GM19240 (cell line): ENCODE measurements around the gene PCED1A.

Experiments used
- DNase-seq: peaks from one replicate; pipeline ENCODE4 v3.0.0; 2011; ENCODE audit warnings: low spot score; ENCODE audit not compliant: insufficient read length

Gene PCED1A

DNA sequence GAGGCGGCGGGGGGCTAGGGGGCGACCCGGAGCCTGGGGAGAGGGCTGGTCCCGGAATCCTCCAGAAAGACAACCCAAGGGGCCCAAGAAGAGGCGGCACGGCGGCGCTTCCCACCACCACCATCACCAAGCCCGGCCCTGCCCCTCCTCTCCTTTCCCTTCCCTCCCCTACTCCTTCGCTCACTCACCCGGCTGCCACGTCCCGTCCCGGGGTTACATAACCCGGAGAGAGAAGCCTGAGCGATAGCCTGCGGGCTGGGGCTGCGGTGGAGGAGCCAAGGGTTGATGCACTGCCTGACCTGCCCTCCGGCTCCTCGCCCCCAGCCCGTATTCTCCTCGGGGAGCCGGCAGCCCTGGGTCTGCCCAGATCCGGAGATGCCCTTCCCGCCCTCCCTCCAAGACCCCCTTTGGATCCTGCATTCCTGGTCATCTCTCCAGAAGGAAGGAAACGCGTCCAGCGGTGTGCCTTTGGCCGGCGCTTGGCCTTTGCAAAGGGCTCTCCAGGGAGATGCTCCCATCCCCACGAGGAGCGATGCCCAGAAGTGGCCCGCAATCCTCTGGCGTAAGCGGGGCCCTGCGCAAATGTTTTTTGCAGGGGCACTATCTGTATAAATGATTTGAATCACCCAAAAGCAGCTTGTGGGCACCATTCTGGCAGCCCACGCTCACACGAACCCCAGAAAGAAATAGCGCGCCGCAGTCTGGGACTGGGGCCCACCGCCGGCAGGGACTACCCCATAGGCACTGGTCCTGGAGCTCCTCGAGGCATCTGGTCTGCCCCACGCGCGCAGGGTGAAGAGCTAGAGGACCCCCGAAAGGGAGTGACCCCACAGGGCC lies 35.4 kb downstream of the PCED1A start:
- DNase-seq: no peak

DNA sequence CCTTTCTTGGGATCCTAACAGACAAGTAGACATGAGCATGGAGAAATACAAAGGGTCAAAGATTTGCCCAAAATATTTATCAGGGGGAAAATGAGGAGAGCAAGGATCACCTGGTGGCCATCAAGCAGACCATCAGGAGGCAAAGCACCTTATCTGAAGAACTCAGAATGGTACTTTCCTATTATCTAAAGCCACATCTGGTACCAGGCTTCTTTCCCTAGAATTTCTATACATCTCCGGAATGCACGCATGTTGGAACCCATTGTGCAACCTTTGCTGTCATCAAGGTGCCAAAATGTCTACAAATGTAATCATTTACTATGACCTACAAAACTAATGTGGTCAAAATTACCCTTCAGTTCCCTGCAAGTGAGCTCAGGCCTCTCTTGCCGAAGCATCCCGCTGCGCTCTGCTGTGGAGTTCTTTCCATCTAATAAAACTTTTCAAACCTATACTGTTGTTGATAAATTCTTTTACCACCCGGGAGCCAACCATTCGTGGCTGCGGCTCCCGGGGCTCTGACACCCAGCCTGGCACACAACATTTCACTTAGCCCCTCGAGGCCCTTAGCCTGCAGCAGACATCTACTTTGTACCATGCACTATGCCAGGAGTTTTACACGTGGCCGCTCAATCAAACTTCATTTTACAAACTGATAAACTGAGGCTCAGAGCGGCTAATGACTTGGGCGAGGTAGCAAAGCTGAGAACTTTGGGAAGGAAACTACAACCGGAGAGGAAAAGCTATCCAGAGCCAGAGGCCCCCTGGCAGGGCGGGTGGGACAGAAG lies 36.2 kb downstream of the PCED1A start:
- DNase-seq: no peak

DNA sequence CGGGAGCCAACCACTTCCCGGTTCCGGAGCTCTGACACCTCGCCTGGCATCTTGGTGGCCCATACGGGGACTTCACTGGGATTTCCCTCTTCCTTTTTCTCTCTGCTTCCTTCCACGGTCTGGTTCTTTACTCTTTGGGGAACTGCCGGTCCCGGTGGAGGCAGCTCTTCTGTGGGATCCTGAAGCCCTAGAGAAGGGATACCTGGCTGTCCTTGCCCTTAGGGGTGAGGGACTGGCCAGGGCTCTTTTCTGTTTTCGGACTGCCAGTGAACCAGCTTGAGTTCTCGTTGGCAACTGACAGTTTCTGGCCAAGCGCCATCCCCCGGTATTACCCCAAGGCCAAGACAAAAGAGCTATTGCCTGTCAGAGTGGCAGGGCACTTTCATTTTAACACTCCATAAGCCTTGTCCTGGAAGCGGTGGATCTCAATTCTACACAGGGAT lies 39.1 kb downstream of the PCED1A start:
- DNase-seq: no peak

DNA sequence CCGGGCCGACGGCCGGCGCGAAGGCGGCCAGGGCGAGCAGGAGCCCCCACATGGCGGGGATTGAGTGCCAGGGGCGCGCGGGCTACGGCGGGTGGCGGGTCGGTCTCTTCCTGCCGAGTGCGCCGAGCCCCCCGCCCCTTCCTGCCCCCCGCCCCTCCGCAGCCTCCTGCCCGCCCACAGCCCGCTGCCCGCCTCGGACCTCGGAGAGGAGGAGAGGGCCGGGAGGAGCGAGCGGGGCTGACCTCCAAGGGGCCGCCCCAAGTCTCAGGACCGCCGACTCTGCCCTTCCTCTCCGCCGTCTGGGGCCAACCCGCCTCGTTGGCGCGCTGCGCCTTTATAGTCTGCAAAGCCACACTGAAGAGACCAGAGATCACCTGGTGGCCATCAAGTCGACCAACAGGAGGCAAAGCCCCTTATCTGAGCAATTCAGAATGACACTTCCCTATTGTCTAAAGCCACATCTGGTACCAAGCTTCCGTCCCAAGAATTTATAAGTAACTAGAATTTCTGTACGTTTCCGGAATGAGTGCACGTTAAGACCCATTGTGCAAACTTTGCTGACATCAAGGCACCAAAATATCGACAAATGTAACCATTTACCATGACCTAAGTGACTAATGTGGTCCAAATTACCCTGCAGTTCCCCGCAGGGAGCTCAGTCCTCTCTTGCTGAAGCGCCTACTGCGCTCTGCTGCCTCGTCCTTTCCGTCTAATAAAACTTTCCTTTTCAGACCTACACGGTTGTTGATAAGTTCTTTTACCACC lies 39.8 kb downstream of the PCED1A start, which contains the start of gene CPXM1:
Gene CPXM1, minus strand, starts transcription at position 107 of the 765 bp plus-strand sequence. Its CDS starts 55 bp downstream, at position 52.
- no peak for DNase-seq

DNA sequence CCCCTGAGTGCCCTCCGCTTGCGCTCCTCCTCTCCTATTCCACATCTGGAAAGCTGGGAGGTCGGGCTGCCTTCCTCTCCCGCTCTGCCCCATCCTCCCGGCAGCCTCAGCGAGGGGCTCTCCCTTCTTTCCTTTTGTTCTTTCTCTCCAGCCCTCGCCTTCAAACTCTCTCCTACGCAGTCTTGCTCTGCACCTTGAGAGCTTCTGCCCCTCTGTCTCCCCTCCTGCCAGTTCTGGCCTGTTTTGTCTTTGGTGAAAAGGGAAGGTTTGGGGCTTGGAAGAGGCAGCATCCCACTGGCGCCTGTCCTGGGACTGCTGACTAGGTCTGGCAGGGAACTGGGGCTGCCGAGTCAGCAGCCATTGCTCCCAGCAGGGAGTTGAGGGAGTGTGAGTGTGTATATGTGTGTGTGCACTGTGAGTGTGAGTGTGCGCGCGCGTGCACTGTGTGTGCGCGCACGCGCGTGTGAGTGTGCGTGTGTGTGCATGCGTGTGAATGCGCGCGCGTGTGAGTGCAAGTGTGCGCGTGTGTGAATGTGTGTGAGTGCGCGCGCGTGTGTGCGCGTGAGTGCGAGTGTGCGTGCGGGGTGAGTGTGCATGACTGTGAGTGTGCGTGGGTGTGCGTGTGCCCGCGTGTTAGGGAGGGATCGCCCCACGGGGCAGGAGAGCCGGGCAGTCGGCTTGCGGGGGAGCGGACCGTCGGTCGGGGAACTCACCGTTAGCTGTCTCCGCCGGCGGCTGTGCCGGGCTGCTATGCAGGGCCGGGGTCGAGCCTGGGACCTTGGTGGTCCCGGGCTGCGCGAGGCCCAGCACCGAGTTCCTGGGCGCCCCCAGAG lies 40.6 kb downstream of the PCED1A start:
- no peak for DNase-seq

DNA sequence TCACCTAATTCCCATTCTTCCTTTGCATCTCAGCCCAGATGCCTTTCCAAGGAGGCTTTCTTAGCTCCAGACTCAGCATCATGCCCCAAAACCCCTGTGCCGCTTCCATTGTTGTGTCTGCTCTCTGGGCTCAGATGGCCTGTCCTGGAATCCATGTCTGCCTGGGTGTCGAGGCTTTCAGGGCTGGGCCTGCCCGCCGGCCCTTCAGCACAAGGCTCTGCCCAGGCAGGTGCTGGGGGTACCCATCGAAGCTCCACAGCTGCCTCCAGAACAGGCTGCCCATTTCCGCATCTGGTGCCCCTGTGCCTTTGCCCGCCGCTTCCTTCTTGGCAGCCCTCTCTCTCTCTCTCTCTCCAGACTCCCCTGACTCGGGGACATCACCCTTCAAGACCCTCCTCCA lies 41.2 kb downstream of the PCED1A start:
- DNase-seq: no peak

DNA sequence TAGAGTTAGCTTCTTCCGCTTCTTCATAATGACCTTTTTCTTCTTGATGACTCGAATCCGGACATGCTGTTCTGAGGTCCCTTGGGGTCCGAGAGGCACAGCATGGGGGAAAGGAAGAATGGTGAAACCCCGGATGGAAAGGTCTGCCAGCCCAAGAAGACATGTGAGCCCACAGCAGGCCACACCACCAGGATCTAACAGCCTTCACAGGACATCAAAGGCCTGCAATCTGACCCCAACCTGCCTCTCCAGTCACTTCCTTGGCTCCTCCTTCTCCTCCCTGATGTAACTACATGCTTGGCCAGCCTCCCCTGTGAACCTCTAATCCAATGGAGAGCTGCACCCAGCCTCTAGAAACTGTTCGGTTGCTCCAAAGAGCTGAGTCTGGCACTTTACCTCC lies 41.6 kb downstream of the PCED1A start:
- no peak for DNase-seq

DNA sequence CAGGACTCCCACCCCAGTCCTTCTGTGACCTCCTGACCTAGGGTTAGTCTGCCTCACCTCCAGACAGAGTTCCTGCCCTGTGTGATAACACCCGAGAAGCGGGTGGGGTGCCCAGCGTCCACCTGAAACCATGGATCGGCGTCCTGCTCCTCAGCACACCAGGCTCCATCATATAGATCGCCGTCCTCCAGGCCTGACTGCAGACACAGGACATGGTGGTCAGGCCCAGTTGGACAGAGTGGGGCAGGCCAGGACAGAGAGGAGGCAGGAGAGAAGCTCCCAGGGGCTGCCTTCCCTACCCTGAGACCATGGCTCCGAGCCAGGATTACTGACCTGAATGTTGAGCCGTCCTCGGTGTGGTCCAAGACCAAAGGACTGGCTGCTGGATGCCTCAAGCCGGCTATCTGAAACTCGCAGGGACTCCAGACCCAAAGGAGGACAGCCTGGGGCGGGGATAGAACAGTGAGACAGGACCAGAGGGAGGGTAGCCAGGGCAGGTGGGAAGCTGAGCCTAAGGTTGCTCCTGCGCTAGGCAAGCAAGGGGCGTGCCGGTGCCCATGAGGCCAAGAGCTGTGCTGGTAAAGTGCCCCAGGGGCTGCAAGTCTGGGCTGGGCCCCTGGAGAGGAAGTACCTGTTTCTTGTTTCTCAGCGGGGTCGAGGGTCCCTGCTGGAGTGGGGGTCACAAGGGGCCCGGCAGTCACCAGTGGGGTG lies 42.2 kb downstream of the PCED1A start:
- no peak for DNase-seq

DNA sequence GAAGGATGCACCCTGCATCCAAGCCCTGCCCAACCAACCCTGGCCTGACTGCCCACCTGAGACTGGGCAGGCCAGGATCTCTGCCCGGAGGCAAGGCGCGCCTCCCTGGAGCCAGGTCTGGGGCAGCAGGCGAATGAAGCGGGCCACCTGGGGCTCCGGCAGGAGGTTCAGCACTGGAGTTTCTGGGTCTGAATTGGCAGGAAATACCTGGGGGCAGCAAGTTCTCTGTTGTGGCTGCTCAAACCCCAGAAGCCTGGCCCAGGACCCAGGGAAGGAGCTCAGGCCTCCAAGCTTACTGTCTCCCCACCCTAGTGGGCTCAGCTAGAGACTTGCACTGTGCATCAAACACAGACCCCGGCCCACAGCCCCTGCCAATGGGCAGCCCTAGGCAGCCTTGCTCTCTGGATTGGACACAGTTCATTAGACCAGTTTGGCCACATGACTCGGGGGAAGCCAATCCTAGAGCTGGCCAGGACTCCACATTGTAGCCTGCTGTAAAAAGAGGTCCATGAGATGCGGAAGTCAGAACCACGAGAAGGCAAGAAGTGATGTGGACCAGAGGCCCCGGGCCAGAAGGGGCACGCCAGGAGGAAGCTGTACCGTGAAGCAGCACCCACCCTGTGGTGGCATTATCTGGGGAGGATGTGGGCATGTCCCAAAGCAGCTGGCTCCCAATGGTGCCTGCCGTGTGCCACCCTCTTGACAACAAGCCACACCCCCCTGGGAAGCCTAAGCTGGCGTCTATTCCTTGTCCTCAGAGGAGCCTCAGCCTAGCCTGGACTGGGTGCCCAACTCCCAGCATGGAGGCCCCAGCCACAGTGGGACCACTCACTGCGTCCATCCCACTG lies 43.1 kb downstream of the PCED1A start:
- DNase-seq: no peak

DNA sequence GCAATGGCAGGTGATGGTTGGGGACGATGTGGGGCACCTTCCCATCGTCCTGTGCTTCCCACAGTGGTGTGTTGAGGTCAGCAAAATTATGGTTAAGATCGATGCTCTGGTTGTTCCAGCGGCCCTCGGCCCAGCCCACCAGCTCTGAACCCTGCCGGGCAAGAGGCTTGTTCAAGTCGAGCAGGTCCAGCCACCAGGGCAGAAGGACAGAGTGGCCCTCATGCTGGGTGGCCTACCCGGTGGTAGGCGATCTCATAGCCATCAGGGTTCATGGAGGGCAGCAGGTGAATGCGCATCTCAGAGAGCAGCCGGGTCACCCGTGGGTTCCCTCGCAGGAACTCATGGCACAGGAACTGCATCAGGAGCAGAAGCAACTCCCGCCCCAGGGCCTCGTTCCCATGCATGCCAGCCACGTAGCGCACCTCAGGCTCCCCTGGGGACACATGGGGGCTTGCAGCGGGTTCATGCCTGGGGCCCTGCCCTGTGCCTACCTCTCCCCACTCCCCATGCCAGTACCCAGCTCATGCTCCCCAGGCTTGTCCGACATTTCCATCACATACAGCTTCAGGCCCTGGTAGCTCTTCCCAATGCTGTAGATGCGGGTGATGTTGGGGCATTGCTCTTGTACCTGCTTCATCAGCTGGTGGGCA lies 44.3 kb downstream of the PCED1A start:
- DNase-seq: no peak

DNA sequence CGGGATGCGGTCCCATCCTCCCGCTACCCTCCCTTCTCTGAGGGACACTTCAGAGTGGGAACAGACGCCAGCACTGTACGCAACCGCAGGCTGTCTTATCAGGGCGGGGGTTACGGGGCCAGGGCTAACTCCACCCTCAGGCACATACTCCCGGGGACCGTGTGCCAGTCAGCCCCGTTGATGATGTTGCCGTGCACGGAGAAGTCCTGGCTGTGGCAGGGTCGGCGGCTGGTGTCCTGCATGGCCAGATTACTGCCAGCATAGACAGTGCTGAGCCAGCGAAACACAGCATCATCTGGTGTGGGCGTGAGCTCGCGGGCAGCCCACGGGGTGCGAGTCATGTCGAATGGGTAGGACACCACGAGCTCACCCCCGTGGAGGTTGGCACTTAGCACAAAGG lies 45.0 kb downstream of the PCED1A start:
- no peak for DNase-seq

DNA sequence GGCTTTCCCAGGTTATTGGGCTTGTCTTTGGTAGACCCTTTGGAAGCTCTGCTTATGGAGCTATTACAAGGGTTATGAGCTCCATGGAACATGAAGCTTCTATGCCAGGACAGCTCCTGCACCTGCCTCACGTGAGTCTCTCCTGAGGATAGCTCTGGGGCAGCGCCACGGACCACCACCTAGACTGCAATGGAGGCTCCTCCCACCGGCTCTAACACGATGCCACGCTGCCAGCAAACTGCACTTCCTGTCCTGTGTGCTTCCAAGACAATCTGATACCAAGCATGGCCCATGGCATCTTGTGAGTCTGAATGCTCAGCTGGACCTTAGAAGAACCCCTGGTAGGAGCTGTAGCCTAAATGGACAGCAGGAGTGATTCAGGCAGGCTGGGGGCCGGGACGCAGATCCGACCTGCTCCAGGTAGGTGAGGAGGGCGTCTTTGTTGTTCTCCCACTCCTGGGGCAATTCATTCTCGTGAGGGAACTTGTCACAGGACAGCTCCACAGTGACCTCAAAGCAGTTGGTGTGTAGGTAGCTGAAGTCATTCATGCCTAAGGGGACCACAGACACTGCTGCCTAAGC lies 45.5 kb downstream of the PCED1A start:
- no peak for DNase-seq

DNA sequence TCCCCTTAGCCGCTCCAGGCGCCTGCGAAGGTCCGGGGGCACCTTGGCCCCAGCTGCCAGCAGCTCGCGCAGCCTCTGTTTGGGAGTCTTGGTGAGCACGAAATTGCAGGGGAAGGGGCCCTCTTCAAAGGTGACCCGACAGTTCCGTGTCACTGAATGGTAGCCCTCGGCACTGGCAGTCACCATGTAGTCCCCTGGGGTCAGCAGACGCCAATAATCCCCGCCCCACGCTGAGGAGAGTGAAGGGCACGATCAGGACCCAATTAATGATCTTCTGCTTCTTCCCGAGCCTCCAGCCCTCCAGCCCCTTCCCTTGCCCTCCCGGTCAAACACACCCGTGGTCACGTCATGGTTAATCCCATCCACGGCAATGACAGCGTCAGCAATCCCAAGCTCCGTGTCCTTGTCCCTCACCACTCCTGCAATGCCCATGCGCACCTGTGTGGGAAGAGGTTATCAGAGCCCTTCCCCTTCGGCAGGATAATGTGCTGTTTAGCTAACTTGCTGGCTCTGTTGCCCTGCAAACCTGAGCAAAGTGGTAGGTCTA lies 46.2 kb downstream of the PCED1A start:
- no peak for DNase-seq

DNA sequence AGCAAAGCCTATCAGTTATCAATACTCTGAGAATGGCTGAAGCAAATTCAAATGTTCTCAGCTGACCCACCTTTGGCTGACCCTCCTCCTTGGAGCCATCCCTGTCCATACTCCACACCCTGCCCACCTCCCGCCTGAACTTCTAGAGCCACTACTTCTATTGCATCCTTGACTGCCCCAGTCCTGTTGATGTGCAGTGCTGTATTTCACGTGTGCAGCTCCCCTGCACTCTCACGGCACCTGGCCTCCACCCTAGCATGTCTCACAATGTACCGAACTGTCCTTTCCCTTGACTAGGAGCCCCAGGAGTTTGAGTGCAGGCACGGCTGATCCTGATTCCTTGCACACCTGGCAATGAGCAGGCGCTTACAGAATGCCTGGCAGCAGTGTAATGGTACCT lies 47.0 kb downstream of the PCED1A start:
- no peak for DNase-seq
